Heart left ventricle (tissue), 16 donors: ENCODE results near the gene PLA2G2F. TPM values are rescaled to one million over a fixed set of nuclear protein-coding genes. Genes with fewer than 3 reads are reported as not detected.

Source experiments
- ATAC-seq, 4 donors: fragments of 200-7000 bp; cut with Tn5 transposase; one replicate each; pipeline ENCODE4 v1.9.1; 2020 to 2022; ENCODE audit warnings: moderate library complexity in 4 of 4, mild to moderate bottlenecking in 3 of 4, moderate number of reproducible peaks in 1 of 4
- DNase-seq, 5 donors: peaks; one replicate each; pipeline ENCODE4 v3.0.0-alpha.2; 2020
- H3K27ac ChIP-seq, 12 donors: fragments of 200-600 bp; sonication (generic) in 4 of 12; one replicate each; pipeline versions ENCODE4 v1.5.0 to v1.8.0; 2016 to 2022; ENCODE audit warnings: mild to moderate bottlenecking in 2 of 12
- H3K27me3 ChIP-seq, 9 donors: fragments of 200-600 bp; sonication (generic) in 2 of 9; one replicate each; pipeline versions ENCODE4 v1.5.1 to v1.8.0; 2016 to 2022; ENCODE audit warnings: mild to moderate bottlenecking in 3 of 9
- H3K36me3 ChIP-seq, 9 donors: fragments of 200-600 bp; sonication (generic) in 2 of 9; one replicate each; pipeline versions ENCODE4 v1.5.0 to v1.8.0; 2018 to 2022; ENCODE audit warnings: mild to moderate bottlenecking in 2 of 9
- H3K4me1 ChIP-seq, 12 donors: fragments of 200-600 bp; sonication (generic) in 4 of 12; one replicate each; pipeline versions ENCODE4 v1.5.0 to v1.8.0; 2016 to 2022; ENCODE audit warnings: mild to moderate bottlenecking in 3 of 12
- H3K4me3 ChIP-seq, 12 donors: fragments of 200-600 bp; sonication (generic) in 4 of 12; one replicate each; pipeline versions ENCODE4 v1.5.0 to v1.8.0; 2017 to 2022; ENCODE audit warnings: mild to moderate bottlenecking in 9 of 12, moderate library complexity in 4 of 12
- H3K9me3 ChIP-seq, 12 donors: fragments of 200-600 bp; sonication (generic) in 4 of 12; one replicate each; pipeline versions ENCODE4 v1.5.0 to v1.8.0; 2016 to 2022; ENCODE audit warnings: mild to moderate bottlenecking in 1 of 12
- CTCF ChIP-seq, 12 donors: fragments of 200-600 bp; sonication (generic) in 4 of 12; IDR thresholded peaks; one replicate each; pipeline versions ENCODE4 v1.5.0 to v1.8.0; 2018 to 2022; ENCODE audit warnings: antibody characterized with exemption in 12 of 12, mild to moderate bottlenecking in 5 of 12
- POLR2A ChIP-seq, 2 donors: fragments of 450-650 bp; IDR thresholded peaks; one replicate each; pipeline ENCODE4 v1.6.1; 2017; ENCODE audit warnings: antibody characterized with exemption in 2 of 2, mild to moderate bottlenecking in 2 of 2, moderate library complexity in 2 of 2
- WGBS, 4 donors: extraction: QIAGEN DNeasy Blood & Tissue Kit in 2 of 4; methylation state at CpG; one replicate each; pipeline versions ENCODE4 v1.1.5 to v1.1.7; 2013 to 2018; 5-methylcytosine and 5-hydroxymethylcytosine counted together
- intact Hi-C, 10 donors: fragments of 100-400 bp; cut with DNase I; formaldehyde crosslinking; loops; one replicate each; pipeline versions ENCODE4 v1.11.1 to v1.14.2; 2022
- polyA plus RNA-seq, 2 donors: library from polyadenylated mRNA; stranded (reverse); fragments of 200-250 nt; gene quantifications; one replicate each; pipeline ENCODE4 v1.2.3, GENCODE V29; 2013
- total RNA-seq, 9 donors: library from RNA; depleted of rRNA in 2 of 9; stranded (reverse); fragments of >200 nt in 2 of 9; fragmentation: NEBNext Ultra II Directional in 3 of 9; extraction: Animal tissue kit (Norgen Biotek cat#: 25700) in 3 of 9; gene quantifications; one replicate each; pipeline versions ENCODE4 v1.1.0 to v1.2.4, GENCODE V29; 2016 to 2023
- donor health status: ischemic (EF 13 %, LVEDD 7.1; RV severe dilation, severe dysfunction).
- donor health status: healthy with polysubstance abuse.
- donor health status: DM: no; HTN: yes; CAD: no.
- donor health status: DM: no; HTN: no; CAD: no.
- donor health status: ischemic (EF 25% LVEDD 6.9; RV normal size, moderate dysfunction).
- donor health status: ischemic (EF 25% LVEDD 5.7; RV mildly dilated, moderate dysfunction).
- donor health status: healthy.
- donor health status: DM: yes; HTN: yes; CAD: no.
- donor health status: ischemic (EF 35%, LVEDD 5.7; RV mildly dilated, moderate dysfunction).
- donor health status: nonischemic (EF 11% LVEDD 7.7; RV severe dilation, severe dysfunction).
- donor health status: DM: yes; HTN: yes; CAD: no.
- donor health status: PGD.
- donor health status: ischemic (EF 29% LVEDD 5.4; RV normal size, mild dysfunction).
- donor health status: nonischemic (EF 23%, LVEDD 6.1; RV moderate dilation, normal function).

PLA2G2F gene
- total and polyA plus RNA-seq, 11 donors = not detected

GRCh38 chr1:20117236-20117635 lies 21.9 kb upstream of the PLA2G2F start:
- DNase-seq = no peak
- H3K27me3 ChIP-seq = peaks cover 0 to 17% (median 1%) of the 10 kb centered on the region in 9 donors
- no peak overlapping the region for H3K4me3 ChIP-seq
- H3K36me3 ChIP-seq = no peaks in the 10 kb centered on the region
- TF ChIP-seq CTCF (IDR thresholded peaks at IDR 0.05) = no peak
- no peak for TF ChIP-seq POLR2A (IDR thresholded peaks at IDR 0.05)
- no peak for ATAC-seq
- no peaks in the 10 kb centered on the region for H3K4me1 ChIP-seq
- H3K27ac ChIP-seq = no peak overlapping the region
- intact Hi-C loops = no loop called here
- no peaks in the 10 kb centered on the region for H3K9me3 ChIP-seq

- Histone ChIP-seq H3K4me1 (peaks cover 0 to 3% (median 0%) of the 10 kb centered on the region in 12 donors), H3K9me3 (no peaks in the 10 kb centered on the region), H3K36me3 (no peaks in the 10 kb centered on the region), H3K27me3 (peaks cover 0 to 16% (median 4%) of the 10 kb centered on the region in 9 donors), H3K4me3 (no peak within 1 kb of the TSS), H3K27ac (no peak within 1 kb of the TSS)
- TF ChIP-seq CTCF (IDR thresholded peaks at IDR 0.05) (no peak), POLR2A (IDR thresholded peaks at IDR 0.05) (no peak)
- WGBS, 4 donors = 86 to 97% (median 91%) methylated on average over 2 of the region's 2 CpGs
- DNase-seq = no peak
- intact Hi-C loops = no loop called here
- ATAC-seq = no peak
These were observed 19.8 kb upstream of the PLA2G2F start, which contains the start of gene PLA2G2D for GRCh38 chr1:20119347-20119746. Gene PLA2G2D (minus strand): TSS chr1:20119536. CDS start chr1:20119498, 38 bp downstream.

GRCh38 chr1:20120796-20121195 lies 18.3 kb upstream of the PLA2G2F start:
- ATAC-seq = no peak
- TF ChIP-seq POLR2A (IDR thresholded peaks at IDR 0.05) (no peak), CTCF (IDR thresholded peaks at IDR 0.05) (no peak)
- H3K36me3 ChIP-seq = no peaks in the 10 kb centered on the region
- H3K4me1 ChIP-seq = peaks cover 0 to 9% (median 0%) of the 10 kb centered on the region in 12 donors
- H3K27me3 ChIP-seq = peaks cover 0 to 10% (median 2%) of the 10 kb centered on the region in 9 donors
- no peaks in the 10 kb centered on the region for H3K9me3 ChIP-seq
- 91 to 94% (median 92%) methylated on average over 4 of the region's 4 CpGs for WGBS, 4 donors
- H3K27ac ChIP-seq = no peak overlapping the region
- intact Hi-C loops = loop anchor here in 1 of 10 donors (10.0 kb wide), 1 partner anchor 1906 kb away; no protein-coding TSS in a partner anchor
- DNase-seq = no peak
- no peak overlapping the region for H3K4me3 ChIP-seq

GRCh38 chr1:20123722-20124455 lies 15.2 kb upstream of the PLA2G2F start:
- no peaks in the 10 kb centered on the region for H3K36me3 ChIP-seq
- H3K27me3 ChIP-seq = peaks cover 0 to 8% (median 4%) of the 10 kb centered on the region in 9 donors
- intact Hi-C loops = loop anchor here in 1 of 10 donors (10.0 kb wide), 1 partner anchor 1909 kb away; no protein-coding TSS in a partner anchor
- no peaks in the 10 kb centered on the region for H3K9me3 ChIP-seq
- DNase-seq = no peak
- H3K4me1 ChIP-seq = peaks cover 0 to 14% (median 0%) of the 10 kb centered on the region in 12 donors
- no peak overlapping the region for H3K4me3 ChIP-seq
- H3K27ac ChIP-seq = no peak overlapping the region
- TF ChIP-seq CTCF (IDR thresholded peaks at IDR 0.05) = no peak
- ATAC-seq = no peak
- WGBS, 4 donors = 64 to 71% (median 67%) methylated on average over 10 of the region's 10 CpGs
